ENCODE results near the gene VPS13D. TPM values are rescaled to one million over a fixed set of nuclear protein-coding genes. Genes with fewer than 3 reads are reported as not detected.

VPS13D gene
- total RNA-seq, 1 experiment from 2014 or later = 36.5 TPM

DNA sequence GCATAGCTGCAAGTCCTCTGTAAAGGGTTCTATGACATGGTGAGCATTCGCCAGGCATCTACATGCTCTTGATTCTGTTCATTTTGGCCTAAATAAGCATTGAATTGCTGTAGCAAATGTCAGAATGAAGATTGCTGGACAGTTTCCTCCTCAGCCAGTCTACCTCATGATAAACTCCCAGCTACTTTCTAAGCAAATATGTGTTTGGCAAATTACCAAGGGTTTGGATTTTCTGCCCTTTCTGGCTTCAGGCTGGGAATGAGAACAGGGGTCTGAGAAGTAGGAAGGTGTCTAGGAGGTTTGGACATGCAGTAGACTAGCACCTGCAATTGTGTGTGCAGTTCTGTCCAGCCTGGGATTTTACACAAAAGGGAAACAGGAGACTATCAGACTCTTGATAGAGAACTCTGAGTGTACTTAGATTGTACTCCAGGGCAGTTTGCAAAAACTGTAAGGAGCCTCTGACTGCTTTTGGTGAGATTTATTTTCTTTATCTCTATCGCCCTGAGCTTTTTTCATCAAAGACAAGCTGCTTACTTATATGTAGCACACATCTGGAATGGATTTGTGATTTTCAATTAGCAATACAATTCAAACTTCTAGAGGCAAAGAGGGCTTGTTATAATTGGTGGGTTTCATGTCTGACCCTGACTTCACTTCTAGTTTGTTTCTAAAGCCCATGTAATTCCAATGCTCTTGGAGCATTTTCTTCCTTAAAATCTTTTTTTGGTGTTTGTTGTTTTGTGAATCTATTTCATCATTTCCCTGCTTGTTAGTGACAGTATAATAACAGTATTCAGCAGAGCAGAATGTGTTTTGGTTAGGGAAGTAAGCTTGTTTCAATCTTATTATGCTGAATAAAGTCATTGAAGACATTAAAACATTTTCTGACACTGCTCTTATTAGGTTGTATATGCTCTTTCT lies 150.8 kb downstream of the VPS13D start:
- POLR2A ChIA-PET = interaction anchor here (1.2 kb wide), 1 partner anchor 12 kb away, joined by 3 read pairs; no protein-coding TSS in a partner anchor
- CTCF ChIA-PET = no interaction called here
- Mint-ChIP-seq H3K27me3 (ENCODE audit: insufficient read depth, unreplicated experiment) (no peaks in the 10 kb centered on the region), H3K9me3 (ENCODE audit: unreplicated experiment) (peaks cover 7% of the 10 kb centered on the region), H3K27ac (ENCODE audit: low read depth, unreplicated experiment) (no peak overlapping the region), H3K4me3 (ENCODE audit: unreplicated experiment) (no peak overlapping the region), H3K36me3 (ENCODE audit: insufficient read depth, unreplicated experiment) (peaks cover 67% of the 10 kb centered on the region), H3K4me1 (ENCODE audit: insufficient read depth, unreplicated experiment) (no peaks in the 10 kb centered on the region)
- no TSS peak for BruUV-seq (replicated peaks)
- TF ChIP-seq, protein P1, sequence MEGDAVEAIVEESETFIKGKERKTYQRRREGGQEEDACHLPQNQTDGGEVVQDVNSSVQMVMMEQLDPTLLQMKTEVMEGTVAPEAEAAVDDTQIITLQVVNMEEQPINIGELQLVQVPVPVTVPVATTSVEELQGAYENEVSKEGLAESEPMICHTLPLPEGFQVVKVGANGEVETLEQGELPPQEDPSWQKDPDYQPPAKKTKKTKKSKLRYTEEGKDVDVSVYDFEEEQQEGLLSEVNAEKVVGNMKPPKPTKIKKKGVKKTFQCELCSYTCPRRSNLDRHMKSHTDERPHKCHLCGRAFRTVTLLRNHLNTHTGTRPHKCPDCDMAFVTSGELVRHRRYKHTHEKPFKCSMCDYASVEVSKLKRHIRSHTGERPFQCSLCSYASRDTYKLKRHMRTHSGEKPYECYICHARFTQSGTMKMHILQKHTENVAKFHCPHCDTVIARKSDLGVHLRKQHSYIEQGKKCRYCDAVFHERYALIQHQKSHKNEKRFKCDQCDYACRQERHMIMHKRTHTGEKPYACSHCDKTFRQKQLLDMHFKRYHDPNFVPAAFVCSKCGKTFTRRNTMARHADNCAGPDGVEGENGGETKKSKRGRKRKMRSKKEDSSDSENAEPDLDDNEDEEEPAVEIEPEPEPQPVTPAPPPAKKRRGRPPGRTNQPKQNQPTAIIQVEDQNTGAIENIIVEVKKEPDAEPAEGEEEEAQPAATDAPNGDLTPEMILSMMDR (IDR thresholded peaks at IDR 0.05; ENCODE audit: unreplicated experiment) = no peak
- DNase-seq (ENCODE audit: unreplicated experiment) = no peak
- intact Hi-C loops (cut with micrococcal nuclease) = no loop called here

DNA sequence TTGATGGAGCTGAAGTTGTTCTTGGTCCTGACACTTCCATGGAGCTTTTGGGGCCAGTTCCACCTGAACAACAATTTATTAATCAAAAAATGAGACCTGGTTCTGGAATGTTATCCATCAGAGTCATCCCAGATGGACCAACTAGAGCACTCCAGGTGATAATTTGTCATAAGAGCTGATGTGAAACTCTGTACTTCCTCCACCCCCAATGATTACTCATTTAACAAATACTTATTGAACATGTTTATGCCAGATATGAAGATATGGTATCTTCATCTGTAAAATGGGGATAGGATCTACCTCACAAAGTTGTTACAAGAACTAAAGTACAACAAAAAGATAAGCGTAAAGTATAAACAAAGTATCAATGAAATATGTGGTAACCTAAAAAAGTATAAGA lies 153.2 kb downstream of the VPS13D start:
- peaks cover 77% of the 10 kb centered on the region for H3K36me3 Mint-ChIP-seq (ENCODE audit: insufficient read depth, unreplicated experiment)
- peaks cover 14% of the 10 kb centered on the region for H3K9me3 Mint-ChIP-seq (ENCODE audit: unreplicated experiment)
- BruUV-seq (replicated peaks) = no TSS peak
- no peak overlapping the region for H3K27ac Mint-ChIP-seq (ENCODE audit: low read depth, unreplicated experiment)
- intact Hi-C loops (cut with micrococcal nuclease) = no loop called here
- POLR2A ChIA-PET = no interaction called here
- no peak for DNase-seq (ENCODE audit: unreplicated experiment)
- TF ChIP-seq, protein P1 (IDR thresholded peaks at IDR 0.05; ENCODE audit: unreplicated experiment) = no peak
- no peaks in the 10 kb centered on the region for H3K27me3 Mint-ChIP-seq (ENCODE audit: insufficient read depth, unreplicated experiment)
- H3K4me3 Mint-ChIP-seq (ENCODE audit: unreplicated experiment) = no peak overlapping the region
- no peaks in the 10 kb centered on the region for H3K4me1 Mint-ChIP-seq (ENCODE audit: insufficient read depth, unreplicated experiment)
- CTCF ChIA-PET = no interaction called here

DNA sequence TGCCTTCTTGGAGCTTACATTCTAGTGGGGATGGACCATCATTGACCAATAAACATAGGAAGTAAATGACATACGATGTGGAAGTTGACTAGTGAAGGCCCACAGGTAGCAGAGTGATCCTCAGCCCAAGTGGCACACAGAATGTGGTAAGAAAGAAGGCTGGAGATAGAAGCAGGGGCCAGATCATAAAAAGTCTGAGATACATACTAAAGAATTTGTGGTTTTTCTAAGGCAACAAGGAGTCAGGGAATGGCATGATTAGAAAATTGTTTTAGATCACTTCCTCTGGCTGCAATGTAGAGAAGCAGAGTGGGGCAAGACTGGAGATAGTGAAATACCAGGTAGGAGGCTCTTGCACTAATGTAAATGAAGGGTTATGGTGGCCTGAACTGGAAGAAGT lies 154.0 kb downstream of the VPS13D start:
- TF ChIP-seq, protein P1 (IDR thresholded peaks at IDR 0.05; ENCODE audit: unreplicated experiment) = no peak
- Mint-ChIP-seq H3K9me3 (ENCODE audit: unreplicated experiment) (peaks cover 14% of the 10 kb centered on the region), H3K4me1 (ENCODE audit: insufficient read depth, unreplicated experiment) (no peaks in the 10 kb centered on the region), H3K27me3 (ENCODE audit: insufficient read depth, unreplicated experiment) (no peaks in the 10 kb centered on the region), H3K27ac (ENCODE audit: low read depth, unreplicated experiment) (no peak overlapping the region), H3K36me3 (ENCODE audit: insufficient read depth, unreplicated experiment) (peaks cover 82% of the 10 kb centered on the region), H3K4me3 (ENCODE audit: unreplicated experiment) (no peak overlapping the region)
- ChIA-PET POLR2A (no interaction called here), CTCF (interaction anchor here (0.5 to 0.8 kb wide), 2 partner anchors 16 to 710 kb away, joined by 3 to 4 read pairs; no protein-coding TSS in a partner anchor)
- no peak for DNase-seq (ENCODE audit: unreplicated experiment)
- no TSS peak for BruUV-seq (replicated peaks)
- intact Hi-C loops (cut with micrococcal nuclease) = no loop called here

DNA sequence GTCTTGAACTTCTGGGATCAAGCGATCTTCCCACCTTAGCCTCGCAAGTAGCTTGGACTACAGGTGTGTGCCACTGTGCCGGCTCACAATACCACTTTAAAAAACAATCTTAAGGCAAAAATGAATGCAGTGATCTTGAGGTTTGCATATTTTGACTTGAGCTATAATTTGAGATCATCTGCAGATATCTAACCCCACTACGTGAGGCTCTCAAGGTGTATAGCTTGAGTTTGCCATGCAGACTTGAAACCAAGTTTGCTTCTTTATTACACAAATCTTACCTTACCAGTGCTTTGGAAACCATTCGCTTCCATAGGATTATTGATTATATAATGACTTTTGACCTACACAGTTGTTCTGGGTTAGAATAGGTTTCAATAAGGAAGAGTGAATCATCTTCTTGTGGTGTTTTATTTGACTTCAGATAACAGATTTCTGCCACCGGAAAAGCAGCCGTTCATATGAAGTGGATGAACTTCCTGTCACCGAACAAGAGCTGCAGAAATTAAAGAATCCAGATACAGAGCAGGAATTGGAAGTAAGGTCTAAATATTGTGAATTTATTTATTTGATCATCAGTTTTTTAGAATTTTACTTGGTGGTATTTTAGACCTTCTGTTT lies 155.1 kb downstream of the VPS13D start:
- intact Hi-C loops (cut with micrococcal nuclease) = no loop called here
- ChIA-PET CTCF (interaction anchor here (0.6 to 2.0 kb wide), 3 partner anchors 23 to 252 kb away, joined by 3 to 6 read pairs (median 3); no protein-coding TSS in a partner anchor), POLR2A (interaction anchor here (0.6 to 1.4 kb wide), 4 partner anchors 14 to 235 kb away, joined by 3 read pairs; no protein-coding TSS in a partner anchor)
- Mint-ChIP-seq H3K27me3 (ENCODE audit: insufficient read depth, unreplicated experiment) (no peaks in the 10 kb centered on the region), H3K9me3 (ENCODE audit: unreplicated experiment) (peaks cover 14% of the 10 kb centered on the region), H3K4me1 (ENCODE audit: insufficient read depth, unreplicated experiment) (no peaks in the 10 kb centered on the region), H3K27ac (ENCODE audit: low read depth, unreplicated experiment) (no peak overlapping the region), H3K4me3 (ENCODE audit: unreplicated experiment) (no peak overlapping the region), H3K36me3 (ENCODE audit: insufficient read depth, unreplicated experiment) (peaks cover 73% of the 10 kb centered on the region)
- no TSS peak for BruUV-seq (replicated peaks)
- TF ChIP-seq, protein P1 (IDR thresholded peaks at IDR 0.05; ENCODE audit: unreplicated experiment) = no peak
- DNase-seq (ENCODE audit: unreplicated experiment) = no peak

Measured in MCF 10A (cell line).